HG03565 (cell line): ENCODE measurements around the gene ACAA2.

ENCODE experiments used
- ATAC-seq: cut with Tn5 transposase; IDR thresholded peaks from one replicate; pipeline ENCODE4 v1.9.1; 2021; ENCODE audit warnings: mild to moderate bottlenecking, moderate library complexity; ENCODE audit not compliant: unreplicated experiment

Gene ACAA2

DNA sequence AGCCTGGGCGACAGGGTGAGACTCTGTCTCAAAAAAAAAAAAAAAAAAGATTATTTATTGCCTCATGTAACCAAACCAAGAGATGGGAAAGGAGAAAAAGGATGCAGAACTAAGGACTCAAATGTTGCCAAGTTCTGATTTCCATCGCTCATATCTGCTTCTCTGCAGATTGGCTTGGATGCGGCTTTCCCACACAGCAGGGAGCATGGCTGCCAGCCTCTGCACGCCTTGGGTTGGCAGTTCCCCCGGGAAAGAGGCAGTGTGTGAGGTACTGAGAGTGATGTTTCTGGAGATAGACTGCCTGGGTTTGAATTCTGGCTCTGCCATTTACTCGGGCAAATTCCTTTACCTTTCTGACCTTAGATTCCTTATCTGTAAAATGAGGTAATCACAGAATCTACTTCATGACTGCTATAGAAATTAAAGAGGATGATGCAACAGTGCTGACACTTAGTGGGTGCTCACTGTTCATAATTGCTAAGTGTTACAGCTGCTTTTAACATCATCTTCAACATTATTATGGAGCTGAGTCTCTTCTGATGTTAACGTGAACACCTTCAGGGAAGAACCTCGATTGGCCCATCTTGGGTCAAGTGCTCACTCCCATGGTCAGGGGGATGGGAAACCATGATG lies 68.8 kb downstream of the ACAA2 start:
- ATAC-seq: no peak

DNA sequence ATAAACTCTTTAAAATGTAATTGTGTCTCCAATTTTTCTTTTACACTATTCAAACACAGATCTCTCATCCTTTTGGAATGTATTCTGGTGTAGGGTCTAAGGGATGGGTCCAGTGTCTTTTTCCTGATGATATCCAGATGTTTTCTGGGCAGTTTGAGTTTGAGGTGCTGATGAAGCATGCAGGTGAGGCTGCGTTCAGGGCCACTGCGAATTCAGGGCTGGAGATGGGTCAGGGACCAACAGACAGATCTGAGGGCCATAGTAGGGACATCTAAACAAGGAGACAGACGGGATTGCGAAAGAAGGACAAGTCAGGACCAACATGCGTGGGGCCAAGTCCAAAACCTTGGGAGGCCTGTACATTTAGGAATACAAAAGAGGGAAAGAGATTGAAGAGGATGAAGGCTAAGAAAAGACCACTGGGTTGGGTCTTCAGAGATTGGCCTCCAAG lies 70.2 kb downstream of the ACAA2 start:
- no peak for ATAC-seq

GRCh38 chr18:49742316-49743116 lies 70.8 kb downstream of the ACAA2 start:
- no peak for ATAC-seq

DNA sequence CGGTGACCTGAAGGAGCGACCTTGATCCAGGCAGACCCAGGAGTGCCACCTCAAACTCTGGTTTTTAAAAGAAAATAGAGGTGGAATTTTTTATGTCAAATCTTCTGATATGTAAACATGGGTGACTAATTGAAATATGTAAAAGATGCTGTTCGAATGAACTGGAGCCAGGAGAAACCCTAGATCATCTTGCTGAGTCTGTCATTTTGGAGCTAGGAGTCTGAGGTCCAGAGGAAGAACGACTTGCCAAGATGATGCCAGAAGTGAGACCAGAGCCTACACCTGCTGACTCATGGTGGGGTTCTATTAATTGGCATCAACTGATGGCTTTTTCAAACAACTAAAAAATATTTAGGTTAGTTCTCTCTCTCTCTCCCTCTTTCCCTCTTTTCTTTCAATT lies 74.1 kb downstream of the ACAA2 start:
- no peak for ATAC-seq

DNA sequence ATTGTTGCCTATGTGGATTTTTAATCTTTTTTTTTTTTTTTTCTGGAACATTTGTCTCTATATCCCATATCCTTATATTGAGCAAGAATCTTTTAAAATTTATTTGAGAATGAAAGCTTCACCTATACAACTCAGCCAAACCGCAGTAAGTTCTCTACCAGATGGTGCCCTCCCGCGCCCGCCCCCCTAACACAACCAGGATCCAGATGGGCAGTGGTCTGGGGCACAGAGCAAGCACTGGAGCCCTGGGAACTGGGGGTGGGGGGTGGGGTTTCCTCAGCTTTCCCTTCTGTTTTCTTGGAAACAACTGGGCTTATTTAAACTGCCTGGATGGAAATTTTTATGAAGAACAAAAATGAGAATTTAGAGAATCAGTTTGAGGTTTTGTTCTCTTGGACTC lies 74.6 kb downstream of the ACAA2 start:
- ATAC-seq: no peak

- ATAC-seq: no peak
These were observed 78.5 kb downstream of the ACAA2 start for GRCh38 chr18:49734836-49735235.

GRCh38 chr18:49733896-49734585 lies 79.3 kb downstream of the ACAA2 start:
- ATAC-seq: no peak

DNA sequence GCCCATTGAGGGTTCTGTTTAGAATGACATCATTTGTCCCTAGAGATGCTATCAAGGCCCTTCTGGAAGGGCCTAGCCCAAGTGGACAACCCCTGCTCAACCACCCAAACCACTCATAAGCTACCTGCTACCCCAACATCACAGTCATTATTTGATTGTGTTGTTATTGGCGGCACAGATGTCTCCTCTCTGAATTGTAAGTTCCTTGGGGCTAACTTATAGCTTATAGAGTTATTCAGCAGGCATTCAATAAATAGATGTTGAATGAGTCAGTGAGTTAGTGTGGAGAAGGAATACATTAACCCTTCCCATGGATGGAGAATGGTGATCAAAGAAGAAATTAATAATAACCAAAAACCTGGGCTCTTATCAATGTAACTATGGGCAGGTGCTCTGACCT lies 80.0 kb downstream of the ACAA2 start:
- no peak for ATAC-seq
